ENCODE data around the gene ZDHHC16. TPM values are rescaled to one million over a fixed set of nuclear protein-coding genes. Genes with fewer than 3 reads are reported as not detected.

The ZDHHC16 gene
- polyA plus RNA-seq, 1 donor (not counting 4 experiments of a cell fraction or from before 2014, with no cell fraction given), result 67.8 TPM

DNA sequence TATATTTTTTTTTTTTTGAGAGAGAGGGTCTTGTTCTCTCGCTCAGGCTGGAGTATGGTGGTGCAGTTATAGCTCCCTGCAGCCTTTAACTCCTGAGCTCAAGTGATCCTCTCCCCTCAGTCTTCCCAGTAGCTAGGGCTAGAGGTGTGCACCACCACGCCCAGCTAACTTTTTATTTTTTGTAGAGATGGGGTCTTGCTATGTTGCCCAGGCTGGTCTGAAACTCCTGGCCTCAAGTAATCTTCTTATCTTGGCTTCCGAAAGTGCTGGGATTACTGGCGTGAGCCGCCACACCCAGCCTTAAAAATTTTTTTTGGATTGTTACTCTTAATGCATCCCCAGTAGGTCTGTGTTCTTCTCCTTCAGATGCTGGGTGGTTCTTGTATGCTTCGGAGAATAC, 56.9 kb downstream of the ZDHHC16 start:
- H3K27me3 ChIP-seq (ENCODE audit: control insufficient read depth, extremely low read depth, insufficient read depth, low read length), result no peaks in the 10 kb centered on the region
- H3K27ac ChIP-seq (ENCODE audit: control insufficient read depth, insufficient read depth, low read length), result no peak overlapping the region
- H3K36me3 ChIP-seq (ENCODE audit: control insufficient read depth in 2 of 2, extremely low read depth in 1 of 2, insufficient read depth in 2 of 2, low read length in 2 of 2), result peaks cover 0 to 2% of the 10 kb centered on the region in 2 experiments
- H3K4me2 ChIP-seq (ENCODE audit: control insufficient read depth, extremely low read depth, insufficient read depth, low read depth, low read length), result no peak overlapping the region
- H3K9me1 ChIP-seq (ENCODE audit: control insufficient read depth, extremely low read depth, insufficient read depth, low read length), result peaks cover under 1% of the 10 kb centered on the region
- dilution Hi-C loops (cut with MboI; ENCODE audit: extremely low pct_ligation_motif_present, low sequenced_read_pairs), result no loop called here
- H3K4me1 ChIP-seq (ENCODE audit: control insufficient read depth, extremely low read depth, insufficient read depth, low read length), result peaks cover 12% of the 10 kb centered on the region
- H4K20me1 ChIP-seq (ENCODE audit: control insufficient read depth, extremely low read depth, insufficient read depth, low read length), result no peaks in the 10 kb centered on the region
- H3K9me3 ChIP-seq (ENCODE audit: control insufficient read depth, low read depth, low read length), result no peaks in the 10 kb centered on the region
- H3K9ac ChIP-seq (ENCODE audit: control insufficient read depth, extremely low read depth, insufficient read depth, low read length), result no peak overlapping the region
- H3K4me3 ChIP-seq (ENCODE audit: control insufficient read depth in 2 of 3, extremely low read depth in 1 of 3, insufficient read depth in 2 of 3, low read depth in 1 of 3, low read length in 3 of 3), result no peak overlapping the region
- FAIRE-seq (no peak), DNase-seq (ENCODE audit: low read depth, low spot score) (no peak)
- H3K79me2 ChIP-seq (ENCODE audit: control insufficient read depth, insufficient read depth, low read length), result peaks cover 76% of the 10 kb centered on the region
- no peak overlapping the region for H2AFZ ChIP-seq (ENCODE audit: control insufficient read depth, low read length)
- TF ChIP-seq, protein P1, sequence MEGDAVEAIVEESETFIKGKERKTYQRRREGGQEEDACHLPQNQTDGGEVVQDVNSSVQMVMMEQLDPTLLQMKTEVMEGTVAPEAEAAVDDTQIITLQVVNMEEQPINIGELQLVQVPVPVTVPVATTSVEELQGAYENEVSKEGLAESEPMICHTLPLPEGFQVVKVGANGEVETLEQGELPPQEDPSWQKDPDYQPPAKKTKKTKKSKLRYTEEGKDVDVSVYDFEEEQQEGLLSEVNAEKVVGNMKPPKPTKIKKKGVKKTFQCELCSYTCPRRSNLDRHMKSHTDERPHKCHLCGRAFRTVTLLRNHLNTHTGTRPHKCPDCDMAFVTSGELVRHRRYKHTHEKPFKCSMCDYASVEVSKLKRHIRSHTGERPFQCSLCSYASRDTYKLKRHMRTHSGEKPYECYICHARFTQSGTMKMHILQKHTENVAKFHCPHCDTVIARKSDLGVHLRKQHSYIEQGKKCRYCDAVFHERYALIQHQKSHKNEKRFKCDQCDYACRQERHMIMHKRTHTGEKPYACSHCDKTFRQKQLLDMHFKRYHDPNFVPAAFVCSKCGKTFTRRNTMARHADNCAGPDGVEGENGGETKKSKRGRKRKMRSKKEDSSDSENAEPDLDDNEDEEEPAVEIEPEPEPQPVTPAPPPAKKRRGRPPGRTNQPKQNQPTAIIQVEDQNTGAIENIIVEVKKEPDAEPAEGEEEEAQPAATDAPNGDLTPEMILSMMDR (optimal IDR thresholded peaks at IDR 0.05 in 1 of 3, IDR thresholded peaks at IDR 0.05 in 1 of 3, conservative IDR thresholded peaks at IDR 0.05 in 1 of 3; ENCODE audit: extremely low read depth in 1 of 3, insufficient read depth in 2 of 3, low read length in 3 of 3), result no peak

DNA sequence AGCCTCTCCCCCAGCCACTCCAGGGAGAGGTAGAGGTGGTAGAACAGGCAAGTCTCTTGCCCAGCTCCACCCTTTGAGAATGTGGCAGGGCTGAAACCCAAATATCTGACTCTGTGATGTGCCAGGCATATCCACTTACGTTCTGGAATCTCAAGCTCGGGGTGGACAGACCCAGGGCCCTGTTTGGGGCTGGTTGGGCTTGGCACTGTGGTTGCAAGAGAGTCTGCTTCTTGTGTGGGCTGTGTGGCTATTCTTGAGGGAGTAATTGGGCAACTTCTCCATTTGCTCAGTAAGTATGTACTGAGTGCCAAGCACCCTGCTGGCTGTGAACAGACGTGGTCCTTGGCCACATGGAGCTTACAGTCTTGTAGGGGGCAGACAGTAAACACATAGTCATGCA, 57.4 kb downstream of the ZDHHC16 start:
- Histone ChIP-seq H3K36me3 (ENCODE audit: control insufficient read depth in 2 of 2, extremely low read depth in 1 of 2, insufficient read depth in 2 of 2, low read length in 2 of 2) (peaks cover 0 to 2% of the 10 kb centered on the region in 2 experiments), H3K4me2 (ENCODE audit: control insufficient read depth, extremely low read depth, insufficient read depth, low read depth, low read length) (no peak overlapping the region), H3K4me3 (ENCODE audit: control insufficient read depth in 2 of 3, extremely low read depth in 1 of 3, insufficient read depth in 2 of 3, low read depth in 1 of 3, low read length in 3 of 3) (no peak overlapping the region), H3K27ac (ENCODE audit: control insufficient read depth, insufficient read depth, low read length) (no peak overlapping the region), H3K9me1 (ENCODE audit: control insufficient read depth, extremely low read depth, insufficient read depth, low read length) (peaks cover 4% of the 10 kb centered on the region), H4K20me1 (ENCODE audit: control insufficient read depth, extremely low read depth, insufficient read depth, low read length) (peaks cover 2% of the 10 kb centered on the region), H3K27me3 (ENCODE audit: control insufficient read depth, extremely low read depth, insufficient read depth, low read length) (no peaks in the 10 kb centered on the region), H3K4me1 (ENCODE audit: control insufficient read depth, extremely low read depth, insufficient read depth, low read length) (peaks cover 17% of the 10 kb centered on the region), H2AFZ (ENCODE audit: control insufficient read depth, low read length) (no peak overlapping the region), H3K9ac (ENCODE audit: control insufficient read depth, extremely low read depth, insufficient read depth, low read length) (no peak overlapping the region), H3K9me3 (ENCODE audit: control insufficient read depth, low read depth, low read length) (no peaks in the 10 kb centered on the region), H3K79me2 (ENCODE audit: control insufficient read depth, insufficient read depth, low read length) (peaks cover 77% of the 10 kb centered on the region)
- dilution Hi-C loops (cut with MboI; ENCODE audit: extremely low pct_ligation_motif_present, low sequenced_read_pairs), result no loop called here
- no peak for FAIRE-seq
- TF ChIP-seq, protein P1 (optimal IDR thresholded peaks at IDR 0.05 in 1 of 3, IDR thresholded peaks at IDR 0.05 in 1 of 3, conservative IDR thresholded peaks at IDR 0.05 in 1 of 3; ENCODE audit: extremely low read depth in 1 of 3, insufficient read depth in 2 of 3, low read length in 3 of 3), result no peak
- TF ChIP-seq EZH2 (IDR thresholded peaks at IDR 0.05; ENCODE audit: low read length), result no peak
- no peak for DNase-seq (ENCODE audit: low read depth, low spot score)
